ENCODE results near the gene MAP3K20. TPM values are rescaled to one million over a fixed set of nuclear protein-coding genes. Genes with fewer than 3 reads are reported as not detected.

The MAP3K20 gene
- total and polyA plus RNA-seq, 2 of the 8 experiments (the other 6 are each of a cell fraction or from before 2014, with no cell fraction given), result 3.1 to 11.1 TPM

DNA sequence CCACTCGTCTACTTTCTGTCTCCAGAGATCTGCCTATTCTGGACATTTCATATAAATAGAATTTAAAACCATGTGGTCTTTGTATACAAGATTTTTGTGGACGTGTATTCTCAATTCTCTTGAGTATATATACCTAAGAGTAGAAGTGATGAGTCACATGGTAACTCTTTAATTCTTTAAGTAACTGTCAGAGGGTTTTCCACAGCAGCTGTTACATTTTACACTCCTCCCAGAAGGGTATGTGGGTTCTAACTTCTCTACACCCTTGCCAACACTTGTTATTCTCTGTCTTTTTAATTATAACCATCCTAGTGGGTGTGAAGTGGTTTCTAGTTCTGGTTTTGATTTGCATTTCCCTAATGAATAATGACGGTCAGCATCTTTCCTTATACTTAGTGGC is 70.9 kb downstream of the MAP3K20 start:
- WGBS, 2 experiments (ENCODE audit: extremely low coverage in 1 of 2, insufficient coverage in 1 of 2, insufficient read length in 1 of 2, insufficient replicate concordance in 2 of 2, low coverage in 1 of 2, low lambda C conversion rate in 2 of 2, missing lambda C conversion rate in 1 of 2), result 84% methylated on average over 3 of the region's 3 CpGs; no CpG with 5 or more reads in 1 of the 2 experiments
- ChIA-PET CTCF (ENCODE audit: partially characterized antibody) (no interaction called here), POLR2A (ENCODE audit: partially characterized antibody) (no interaction called here)
- TF ChIP-seq POU5F1 (IDR thresholded peaks at IDR 0.05; ENCODE audit: low read depth, low read length), result no peak
- TF ChIP-seq GTF2F1 (IDR thresholded peaks at IDR 0.05; ENCODE audit: borderline replicate concordance, low read depth, low read length), result no peak
- no peak for TF ChIP-seq SIX5 (IDR thresholded peaks at IDR 0.05; ENCODE audit: low read depth, low read length)
- no peak for TF ChIP-seq CBX8 (IDR thresholded peaks at IDR 0.05; ENCODE audit: borderline replicate concordance, low read depth, low read length)
- no peak for TF ChIP-seq SAP30 (IDR thresholded peaks at IDR 0.05; ENCODE audit: insufficient read depth, insufficient replicate concordance, low read length)
- TF ChIP-seq, protein P1, sequence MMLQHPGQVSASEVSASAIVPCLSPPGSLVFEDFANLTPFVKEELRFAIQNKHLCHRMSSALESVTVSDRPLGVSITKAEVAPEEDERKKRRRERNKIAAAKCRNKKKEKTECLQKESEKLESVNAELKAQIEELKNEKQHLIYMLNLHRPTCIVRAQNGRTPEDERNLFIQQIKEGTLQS (IDR thresholded peaks at IDR 0.05; ENCODE audit: insufficient read depth, low read depth, low read length), result no peak
- no peak for TF ChIP-seq SP2 (IDR thresholded peaks at IDR 0.05; ENCODE audit: low read length)
- no peak for TF ChIP-seq SIRT6 (IDR thresholded peaks at IDR 0.05; ENCODE audit: low read length)
- no peak for TF ChIP-seq ZNF274 (IDR thresholded peaks at IDR 0.05; ENCODE audit: borderline replicate concordance, extremely low read depth, low read length)
- TF ChIP-seq POLR2A (IDR thresholded peaks at IDR 0.05; ENCODE audit: control extremely low read depth in 1 of 2, low read depth in 2 of 2, low read length in 2 of 2), result no peak
- TF ChIP-seq CHD1 (IDR thresholded peaks at IDR 0.05; ENCODE audit: low read depth, low read length), result no peak
- no peak for TF ChIP-seq CREB1 (IDR thresholded peaks at IDR 0.05)
- no peak for TF ChIP-seq RFX5 (IDR thresholded peaks at IDR 0.05; ENCODE audit: borderline replicate concordance, low read depth, low read length)
- no peak for TF ChIP-seq HDAC6 (IDR thresholded peaks at IDR 0.05; ENCODE audit: low read depth, low read length)
- no peak for TF ChIP-seq CHD2 (IDR thresholded peaks at IDR 0.05; ENCODE audit: low read length)
- TF ChIP-seq KDM1A (IDR thresholded peaks at IDR 0.05; ENCODE audit: borderline replicate concordance, low read length), result no peak
- no peak for TF ChIP-seq JUND (IDR thresholded peaks at IDR 0.05; ENCODE audit: low read length)

More for the DNA sequence above, 70.9 kb downstream of the MAP3K20 start:
- H3K56ac ChIP-seq (replicated peaks; ENCODE audit: insufficient read length, low read depth, low read length), result no peak overlapping the region
- DNase-seq (ENCODE audit: low read depth in 1 of 2, low spot score in 2 of 2), result no peak
- no peak overlapping the region for H3K4me3 ChIP-seq (ENCODE audit: extremely low read depth in 1 of 4, insufficient read depth in 2 of 4, low read depth in 3 of 4, low read length in 4 of 4)
- no peak overlapping the region for H2AK5ac ChIP-seq (ENCODE audit: low read depth, low read length)
- no peak overlapping the region for H3K4me2 ChIP-seq (ENCODE audit: insufficient read depth in 1 of 2, low read depth in 2 of 2, low read length in 2 of 2)
- no peak overlapping the region for H4K5ac ChIP-seq (ENCODE audit: insufficient read length, low read depth, low read length)
- no peak overlapping the region for H2AFZ ChIP-seq (ENCODE audit: low read length)
- H3K18ac ChIP-seq (ENCODE audit: extremely low read depth, low read length), result no peak overlapping the region
- no peaks in the 10 kb centered on the region for H3K27me3 ChIP-seq (replicated peaks in 1 of 4; ENCODE audit: control insufficient read depth in 3 of 4, extremely low read depth in 1 of 4, insufficient read depth in 3 of 4, low read length in 3 of 4)
- H2BK15ac ChIP-seq (ENCODE audit: low read length), result no peak overlapping the region
- H3K9me3 ChIP-seq (ENCODE audit: insufficient read depth in 2 of 2, low read depth in 1 of 2, low read length in 1 of 2), result 0 out of 4 replicates have a peak, but pooled peaks cover 0 to 2% of the 10 kb centered on the region in 2 experiments
- H3K79me1 ChIP-seq (ENCODE audit: low read depth, low read length), result no peaks in the 10 kb centered on the region
- no peaks in the 10 kb centered on the region; a peak in 1 of 7 replicates for H3K4me1 ChIP-seq (replicated peaks in 1 of 4; ENCODE audit: control insufficient read depth in 3 of 4, insufficient read depth in 4 of 4, low read length in 3 of 4)
- H2BK20ac ChIP-seq (ENCODE audit: low read length), result no peak overlapping the region
- no peaks in the 10 kb centered on the region for H4K20me1 ChIP-seq (replicated peaks in 1 of 2; ENCODE audit: control insufficient read depth in 1 of 2, insufficient read depth in 2 of 2, low read length in 2 of 2)
- H3K4ac ChIP-seq (replicated peaks; ENCODE audit: insufficient read length, low read depth, low read length), result no peak overlapping the region
- no peak for FAIRE-seq
- H3K36me3 ChIP-seq (ENCODE audit: control insufficient read depth in 2 of 4, insufficient read depth in 4 of 4, low read length in 3 of 4), result no peaks in the 10 kb centered on the region
- H2BK120ac ChIP-seq (replicated peaks; ENCODE audit: low read depth, low read length), result no peak overlapping the region
- no peak overlapping the region for H3K27ac ChIP-seq (ENCODE audit: low read depth, low read length)
- H4K91ac ChIP-seq (replicated peaks; ENCODE audit: insufficient read length, low read length), result no peak overlapping the region
- no peak overlapping the region for H2BK12ac ChIP-seq (ENCODE audit: low read depth, low read length)
- no peaks in the 10 kb centered on the region for H3K79me2 ChIP-seq (ENCODE audit: control insufficient read depth in 1 of 2, insufficient read depth in 2 of 2, low read length in 2 of 2)
- H3K14ac ChIP-seq (ENCODE audit: insufficient read length), result no peak overlapping the region
- H3K23ac ChIP-seq (ENCODE audit: insufficient read length), result no peak overlapping the region
- no peak overlapping the region for H3K9ac ChIP-seq (replicated peaks in 1 of 4; ENCODE audit: extremely low read depth in 1 of 4, low read depth in 3 of 4, low read length in 3 of 4)
- no peaks in the 10 kb centered on the region for H3K23me2 ChIP-seq (ENCODE audit: low read depth, low read length)
- H2BK5ac ChIP-seq (ENCODE audit: low read depth, low read length), result no peak overlapping the region
- H4K8ac ChIP-seq (ENCODE audit: extremely low read depth, insufficient read depth, low read length), result no peak overlapping the region

Measured in H1 (cell line).